OCI-M2 (cell line): Measurements from ENCODE around the gene FAAH.
"Not testable (repeated sequence)": the region's sequence is repeated elsewhere in the genome, so short reads cannot be mapped to it uniquely, and the experiment has no call there.

Experiments
- DNase-seq: peaks from one replicate; lab custom pipeline; 2025; ENCODE audit not compliant: unreplicated experiment; lab: John Stamatoyannopoulos, UW

Gene FAAH

GRCh38 chr1:46394108-46394871, at the start of gene FAAH:
FAAH (plus strand) TSS chr1:46394317; CDS start chr1:46394349, 32 bp downstream.
- no peak for DNase-seq

GRCh38 chr1:46344481-46344880, 49.6 kb upstream of the FAAH start:
- no peak for DNase-seq

- no peak for DNase-seq
Observed at GRCh38 chr1:46345281-46345680, 48.8 kb upstream of the FAAH start.

DNA sequence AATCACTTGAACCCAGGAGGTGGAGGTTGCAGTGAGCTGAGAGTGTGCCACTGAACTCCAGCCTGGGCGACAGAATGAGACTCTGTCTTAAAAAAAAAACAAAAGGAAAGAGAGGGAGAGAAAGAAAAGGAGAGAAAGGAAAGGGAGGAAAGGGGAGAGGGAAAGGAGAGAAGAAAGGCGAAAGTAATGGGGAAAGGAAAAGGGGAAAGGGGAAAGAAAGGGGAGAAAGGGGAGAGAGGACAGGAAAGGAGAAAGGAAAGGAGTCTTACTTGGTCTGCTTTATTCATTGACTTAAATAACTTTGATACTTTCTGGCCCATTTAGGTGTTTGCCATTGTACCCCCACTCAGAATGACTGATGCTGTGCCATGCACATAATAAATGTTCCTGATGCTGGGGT, 41.8 kb upstream of the FAAH start:
- DNase-seq, result no peak

GRCh38 chr1:46355920-46356319, 38.2 kb upstream of the FAAH start:
- DNase-seq, result not testable (repeated sequence)

GRCh38 chr1:46362158-46362557, 32.0 kb upstream of the FAAH start:
- DNase-seq, result no peak

- DNase-seq, result no peak
Observed at GRCh38 chr1:46363121-46363520, 31.0 kb upstream of the FAAH start.

GRCh38 chr1:46364612-46365011, 29.5 kb upstream of the FAAH start:
- no peak for DNase-seq

DNA sequence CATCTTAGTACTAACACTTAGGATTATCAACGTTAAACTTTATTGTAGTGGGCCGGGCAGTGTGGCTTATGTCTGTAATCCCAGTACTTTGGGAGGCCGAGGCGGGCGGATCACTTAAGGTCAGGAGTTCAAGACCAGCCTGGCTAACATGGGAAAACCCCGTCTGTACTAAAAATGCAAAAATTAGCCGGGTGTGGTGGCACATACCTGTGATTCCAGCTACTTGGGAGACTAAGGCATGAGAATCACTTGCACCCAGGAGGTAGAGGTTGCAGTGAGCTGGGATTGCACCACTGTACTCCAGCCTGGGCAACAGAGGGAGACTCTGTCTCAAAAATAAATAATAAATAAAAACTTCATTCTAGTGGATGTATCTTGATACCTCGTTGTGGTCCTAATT, 28.3 kb upstream of the FAAH start:
- DNase-seq, result not testable (repeated sequence)

DNA sequence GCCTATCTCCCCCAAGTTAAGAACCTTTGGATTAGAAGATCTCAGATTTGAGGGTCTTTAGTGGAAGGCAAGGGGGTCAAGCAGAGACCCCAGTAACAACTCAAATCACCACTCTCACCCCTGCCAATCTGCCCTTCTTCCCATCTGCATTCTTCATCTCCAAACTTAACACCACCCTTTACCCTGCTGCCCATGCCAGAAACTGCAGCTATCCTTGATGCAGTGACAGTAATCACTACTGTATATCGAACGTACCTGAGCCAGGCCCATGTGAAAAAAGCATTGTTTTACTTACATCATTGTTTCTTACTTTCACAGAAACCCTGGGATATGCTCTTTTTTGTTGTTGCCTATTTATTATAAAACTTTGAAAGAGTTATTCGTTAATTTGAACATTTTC, 27.0 kb upstream of the FAAH start:
- DNase-seq, result no peak

DNA sequence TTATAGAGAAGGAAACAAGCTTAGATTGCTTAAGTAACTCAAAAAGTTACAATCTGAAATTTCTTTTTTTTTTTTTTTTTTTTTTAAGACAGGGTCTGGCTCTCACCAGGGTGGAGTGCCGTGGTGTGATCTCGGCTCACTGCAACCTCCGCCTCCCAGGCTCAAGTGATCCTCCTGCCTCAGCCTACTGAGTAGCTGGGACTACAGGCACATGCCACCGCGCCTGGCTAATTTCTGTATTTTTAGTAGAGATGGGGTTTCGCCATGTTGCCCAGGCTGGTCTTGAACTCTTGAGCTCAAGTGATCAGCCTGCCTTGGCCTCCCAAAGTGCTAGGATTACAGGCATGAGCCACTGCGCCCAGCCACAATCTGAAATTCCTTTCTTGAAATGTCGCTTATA, 26.4 kb upstream of the FAAH start:
- not testable (repeated sequence) for DNase-seq

GRCh38 chr1:46368791-46369190, 25.3 kb upstream of the FAAH start:
- DNase-seq, result no peak

DNA sequence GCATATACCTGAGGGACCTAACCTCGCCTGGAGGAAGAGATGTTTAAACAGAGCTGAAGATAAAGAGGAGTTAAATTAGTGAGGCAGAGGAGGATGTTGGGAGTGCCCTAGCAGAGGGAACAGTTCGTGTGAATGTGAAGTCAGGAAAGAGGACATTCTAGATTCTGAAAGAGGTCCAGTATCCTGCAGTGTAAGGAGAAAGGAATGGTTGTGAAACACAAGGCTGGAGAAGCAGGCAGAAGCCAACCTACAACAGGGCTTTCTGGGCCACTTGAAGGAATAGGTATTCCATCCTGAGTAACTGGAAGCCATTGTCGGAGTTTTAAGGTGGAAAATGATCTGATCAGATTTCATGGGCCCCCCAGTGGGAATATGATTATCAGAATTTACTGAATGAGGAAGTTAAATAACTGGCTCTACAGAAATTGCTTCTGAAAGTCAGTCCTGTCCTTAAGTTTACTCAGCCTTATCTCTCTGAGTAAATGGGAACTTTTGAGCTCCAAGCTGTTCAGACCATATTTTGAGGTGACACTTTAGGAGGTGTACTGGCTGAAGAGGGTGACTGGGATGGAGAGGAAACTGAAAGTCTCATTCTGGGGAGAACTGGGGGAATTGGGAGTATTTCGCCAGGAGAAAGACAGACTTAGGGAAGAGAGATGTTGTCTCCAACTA, 24.4 kb upstream of the FAAH start:
- DNase-seq, result no peak

- peak; percentile 81 for DNase-seq
Observed at GRCh38 chr1:46370214-46370633, 23.9 kb upstream of the FAAH start.

- no peak for DNase-seq
Observed at GRCh38 chr1:46372431-46372830, 21.7 kb upstream of the FAAH start.

DNA sequence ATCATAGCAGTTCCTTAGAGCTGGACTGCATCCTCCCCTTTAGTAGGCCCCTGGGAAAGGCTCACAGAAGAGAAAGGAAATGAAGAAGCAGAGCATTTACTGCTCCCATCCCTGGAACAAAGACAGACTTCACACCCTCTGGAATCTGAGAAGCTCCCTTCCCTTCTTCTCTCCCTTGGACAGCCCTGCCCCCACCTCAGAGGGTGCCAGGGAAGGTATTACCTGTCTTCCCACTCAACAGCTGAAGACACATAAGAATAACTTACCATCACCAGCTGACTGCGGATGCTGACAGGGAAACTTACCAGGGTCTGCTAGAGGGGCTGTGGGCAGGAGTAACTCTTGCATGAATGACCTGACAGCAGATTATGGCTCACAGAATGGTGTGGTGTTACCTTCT, 14.1 kb upstream of the FAAH start:
- no peak for DNase-seq

- DNase-seq, result no peak
Observed at GRCh38 chr1:46380508-46380907, 13.6 kb upstream of the FAAH start.

DNA sequence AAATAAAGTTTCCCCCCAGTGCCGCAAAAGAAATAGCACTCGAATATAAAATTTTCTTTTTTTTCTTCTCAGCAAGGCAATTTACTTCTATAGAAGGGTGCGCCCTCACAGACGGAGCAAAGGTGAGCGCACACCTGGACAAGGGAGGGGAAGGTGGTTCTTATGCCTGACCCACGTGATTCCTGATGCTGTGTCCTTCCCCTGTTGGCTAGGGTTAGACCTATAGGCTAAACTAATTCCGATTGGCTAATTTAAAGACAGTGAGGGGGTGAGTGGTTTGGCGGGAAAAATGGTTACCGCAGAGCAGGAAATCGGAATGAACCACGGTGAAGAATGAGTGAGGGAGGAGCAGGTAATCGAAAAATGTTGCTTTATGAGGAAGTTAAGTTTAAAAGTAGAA, 607 bp upstream of the FAAH start:
- DNase-seq, result no peak

DNA sequence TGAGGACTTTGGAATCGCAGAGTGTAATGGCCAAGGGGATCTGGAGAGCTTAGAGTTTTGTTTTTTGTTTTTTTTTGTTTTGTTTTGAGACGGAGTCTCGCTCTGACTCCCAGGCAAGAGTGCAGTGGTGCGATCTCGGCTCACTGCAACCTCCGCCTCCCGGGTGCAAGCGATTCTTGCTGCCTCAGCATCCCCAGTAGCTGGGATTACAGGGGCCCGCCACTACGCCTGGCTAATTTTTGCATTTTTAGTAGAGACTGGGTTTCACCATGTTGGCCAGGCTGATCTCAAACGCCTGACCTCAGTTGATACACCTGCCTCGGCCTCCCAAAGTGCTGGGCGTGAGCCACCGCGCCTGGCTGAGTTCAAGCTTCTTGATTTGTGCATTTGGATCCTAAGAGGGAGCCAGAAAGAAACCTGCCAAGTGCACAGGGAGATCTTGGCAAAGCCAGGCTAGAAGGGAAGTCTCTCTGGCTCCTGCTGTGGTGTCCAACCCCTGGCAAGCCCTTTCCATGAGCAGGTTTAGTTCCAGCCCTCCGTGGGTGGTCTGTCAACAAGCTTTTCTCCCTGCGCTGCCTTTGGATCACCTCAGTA, 852 bp downstream of the FAAH start:
- DNase-seq, result no peak

GRCh38 chr1:46396441-46397398, 2.6 kb downstream of the FAAH start:
- no peak for DNase-seq

DNA sequence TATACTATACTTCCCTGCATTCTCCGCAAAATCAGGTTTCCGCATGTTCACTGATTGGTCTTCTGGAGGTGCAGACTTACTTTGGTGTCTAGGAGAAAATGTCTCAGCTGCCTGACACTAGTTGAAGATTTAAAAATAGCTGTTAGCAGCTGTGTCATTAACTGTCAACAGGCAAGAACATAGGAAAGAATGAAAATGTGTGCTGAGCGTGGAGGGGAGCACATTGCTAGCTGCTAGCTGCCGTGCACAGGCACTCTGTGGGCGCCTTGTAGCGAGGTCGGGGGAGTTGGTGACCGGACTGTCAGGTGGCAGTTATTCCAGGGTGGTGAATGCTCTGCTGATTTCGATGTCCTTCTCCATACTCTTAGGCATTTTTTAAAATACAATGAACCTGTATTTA, 5.2 kb downstream of the FAAH start:
- no peak for DNase-seq
